K562 (cell line): ENCODE measurements around the gene ZSCAN21. TPM values are rescaled to one million over a fixed set of nuclear protein-coding genes. Genes with fewer than 3 reads are reported as not detected.
A peak's percentile ranks its signal among the peaks of the same experiment; 100 is the strongest.

ENCODE experiments used
- ATAC-seq: fragments of 200-7000 bp; cut with Tn5 transposase; 3 replicates; pipeline ENCODE4 v1.9.1; 2020; ENCODE audit warnings: moderate library complexity
- BruUV-seq: library from RNA; stranded (reverse); fragments of 400-500 nt; replicated peaks from 2 replicates; lab custom pipeline; 2021; lab: Mats Ljungman, UMichigan
- CTCF ChIA-PET: fragments of 300-600 bp; formaldehyde crosslinking; extraction: SDS; loops from one replicate; lab custom pipeline; 2021; ENCODE audit warnings: low intra/inter-chr PET ratio; lab: Yijun Ruan, JAX
- POLR2A ChIA-PET: fragments of 300-600, 350-650 bp; sonication (Branson Sonifier 250); formaldehyde crosslinking; extraction: SDS; loops from one replicate; lab custom pipeline; 2021; ENCODE audit warnings: antibody characterized with exemption, inconsistent platforms; lab: Yijun Ruan, JAX
- DNase-seq, 4 experiments: peaks; one replicate each; pipeline versions ENCODE4 v3.0.0 to v3.0.0-alpha.2; 2011 to 2018; ENCODE audit warnings: low spot score in 3 of 4, mixed read lengths in 3 of 4; ENCODE audit errors: extremely low read depth in 1 of 4
- FAIRE-seq: peaks from 2 replicates; lab custom pipeline; 2011; peaks lifted over from hg19 to GRCh38; lab: Jason Lieb, UNC
- H2AFZ ChIP-seq: 2 replicates; pipeline ENCODE4 v1.6.0; 2011; ENCODE audit warnings: low read depth, low read length, control low read depth, inconsistent platforms
- H3K27ac ChIP-seq: fragments of 200-600 bp; 3 replicates; pipeline ENCODE4 v1.8.0; 2011; ENCODE audit warnings: low read depth, mild to moderate bottlenecking, control low read depth, inconsistent platforms, low read length, moderate library complexity, mixed read lengths; ENCODE audit errors: extremely low read depth
- H3K27me3 ChIP-seq, 2 experiments: fragments of 300-600 bp in 1 of 2; 2 replicates in 1 of 2; 3 replicates in 1 of 2; pipeline versions ENCODE4 v1.6.0 to v1.8.0; 2011; ENCODE audit warnings: inconsistent platforms in 2 of 2, low read length in 2 of 2, mild to moderate bottlenecking in 1 of 2, mixed read lengths in 1 of 2, moderate library complexity in 1 of 2; ENCODE audit not compliant: control insufficient read depth in 2 of 2, insufficient read depth in 2 of 2
- H3K36me3 ChIP-seq: fragments of 300-600 bp; 3 replicates; pipeline ENCODE4 v1.8.0; 2011; ENCODE audit warnings: mild to moderate bottlenecking, low read length, inconsistent platforms; ENCODE audit not compliant: control insufficient read depth, insufficient read depth
- H3K4me1 ChIP-seq, 2 experiments: fragments of 200-600 bp in 1 of 2; replicated peaks in 1 of 2; 2 replicates in 1 of 2; 3 replicates in 1 of 2; pipeline versions ENCODE4 v1.5.1 to v1.8.0; 2011; ENCODE audit warnings: inconsistent platforms in 2 of 2, low read length in 2 of 2, mild to moderate bottlenecking in 1 of 2, mixed read lengths in 1 of 2, moderate library complexity in 1 of 2; ENCODE audit not compliant: control insufficient read depth in 2 of 2, insufficient read depth in 2 of 2
- H3K4me2 ChIP-seq: 2 replicates; pipeline ENCODE4 v1.6.1; 2011; ENCODE audit warnings: low read length, control low read depth, inconsistent platforms, mixed read lengths; ENCODE audit not compliant: insufficient read depth
- H3K4me3 ChIP-seq: fragments of 200-600 bp; sonication (generic), shearing (Covaris generic); 2 replicates; pipeline ENCODE4 v1.5.1; 2016; ENCODE audit warnings: control low read depth, inconsistent platforms
- H3K79me2 ChIP-seq: fragments of 200-600 bp; 3 replicates; pipeline ENCODE4 v1.8.0; 2011; ENCODE audit warnings: low read length, inconsistent platforms; ENCODE audit not compliant: control insufficient read depth, insufficient read depth
- H3K9ac ChIP-seq, 2 experiments: 2 replicates each; pipeline versions ENCODE4 v1.6.0 to v1.6.1; 2011; ENCODE audit warnings: low read depth in 2 of 2, low read length in 2 of 2, control low read depth in 1 of 2, inconsistent platforms in 1 of 2, mild to moderate bottlenecking in 1 of 2, mixed read lengths in 1 of 2; ENCODE audit not compliant: insufficient read depth in 1 of 2
- H3K9me1 ChIP-seq: one replicate; pipeline ENCODE4 v1.6.0; 2011; ENCODE audit warnings: inconsistent platforms, mild to moderate bottlenecking, low read length, moderate library complexity; ENCODE audit not compliant: control insufficient read depth, insufficient read depth
- H3K9me3 ChIP-seq: replicated peaks from 2 replicates; pipeline ENCODE4 v1.5.1; 2011; ENCODE audit warnings: low read depth, low read length, inconsistent platforms; ENCODE audit not compliant: control insufficient read depth, insufficient read depth
- H4K20me1 ChIP-seq: replicated peaks from 2 replicates; pipeline ENCODE4 v1.6.1; 2011; ENCODE audit warnings: low read length, inconsistent platforms, mixed read lengths; ENCODE audit not compliant: control insufficient read depth, insufficient read depth
- CBFA2T2 ChIP-seq: fragments of 450-650 bp; conservative IDR thresholded peaks from 2 replicates; pipeline ENCODE4 v1.6.1; 2017; ENCODE audit warnings: mild to moderate bottlenecking
- ETV1 ChIP-seq: fragments of 450-650 bp; conservative IDR thresholded peaks from 2 replicates; pipeline ENCODE4 v1.6.1; 2016; ENCODE audit warnings: missing genetic modification characterization, control low read depth, low read depth, missing compliant biosample characterization
- KLF13 ChIP-seq: fragments of 450-650 bp; IDR thresholded peaks from 2 replicates; pipeline ENCODE4 v1.6.1; 2016; ENCODE audit warnings: missing genetic modification characterization, low read depth, mild to moderate bottlenecking, missing compliant biosample characterization, moderate library complexity, borderline replicate concordance
- PCBP2 ChIP-seq: fragments of 200-400 bp; formaldehyde crosslinking; IDR thresholded peaks from 2 replicates; pipeline ENCODE4 v1.6.1; 2018; ENCODE audit warnings: low read length, low read depth, mild to moderate bottlenecking, moderate library complexity; ENCODE audit not compliant: poor library complexity, severe bottlenecking
- PYGO2 ChIP-seq: fragments of 450-650 bp; IDR thresholded peaks from 2 replicates; pipeline ENCODE4 v1.6.1; 2016; ENCODE audit warnings: mild to moderate bottlenecking, missing genetic modification characterization, moderate library complexity, missing compliant biosample characterization
- RBFOX2 ChIP-seq: fragments of 200-400 bp; formaldehyde crosslinking; IDR thresholded peaks from 2 replicates; pipeline ENCODE4 v1.6.1; 2017; ENCODE audit warnings: low read depth, mild to moderate bottlenecking, low read length, moderate library complexity
- SMARCB1 ChIP-seq: IDR thresholded peaks from 2 replicates; pipeline ENCODE4 v1.6.1; 2011; ENCODE audit warnings: improper control_type of control experiment, low read depth; ENCODE audit not compliant: insufficient read length
- SMC3 ChIP-seq: conservative IDR thresholded peaks from 2 replicates; pipeline ENCODE4 v1.6.1; 2011; ENCODE audit warnings: low read depth, low read length, improper control_type of control experiment; ENCODE audit not compliant: insufficient read depth
- U2AF1 ChIP-seq: fragments of 200-400 bp; formaldehyde crosslinking; optimal IDR thresholded peaks from 2 replicates; pipeline ENCODE3; 2017; ENCODE audit warnings: mild to moderate bottlenecking, low read depth, low read length, moderate library complexity
- ZC3H11A ChIP-seq: IDR thresholded peaks from 2 replicates; pipeline ENCODE4 v1.6.1; 2012; ENCODE audit warnings: low read depth, low read length, improper control_type of control experiment
- WGBS: fragments of 100-300 bp; shearing (Covaris generic); methylation state at CpG from one replicate; pipeline ENCODE4 v1.1.6; 2016; ENCODE audit warnings: low coverage, mixed read lengths; ENCODE audit not compliant: insufficient coverage; ENCODE audit errors: missing lambda C conversion rate; 5-methylcytosine and 5-hydroxymethylcytosine counted together
- in situ Hi-C: fragments of 300-500 bp; cut with MboI; formaldehyde crosslinking; loops from 4 replicates; pipeline ENCODE4 v1.15.0; 2018; ENCODE audit warnings: inconsistent platforms, mixed read lengths
- intact Hi-C: fragments of 100-400 bp; cut with micrococcal nuclease; formaldehyde crosslinking; loops from 2 replicates; pipeline ENCODE4 v1.14.2; 2022
- polyA plus RNA-seq, 8 experiments: library from polyadenylated mRNA; depleted of rRNA in 4 of 8; stranded (reverse) in 5 of 8; unstranded in 3 of 8; fragments of >200 nt; fragmentation: Nextera tagmentation in 2 of 8; fragmentation: Illumina TruSeq in 1 of 8; extraction: Ambion mirVana in 2 of 8; extraction: Trizol in 1 of 8; gene quantifications; 2 replicates each; pipeline versions ENCODE4 v1.2.1 to v1.2.3, GENCODE V29; 2011 to 2014; ENCODE audit warnings: inconsistent platforms in 1 of 8, missing spikeins in 1 of 8
- total RNA-seq, 7 experiments: library from RNA; depleted of rRNA in 6 of 7; stranded (reverse); fragments of >200 nt in 6 of 7; fragmentation: Illumina TruSeq in 2 of 7; extraction: Trizol in 2 of 7; gene quantifications; 2 replicates each; pipeline versions ENCODE4 v1.2.1 to v1.2.3, GENCODE V29; 2011 to 2021; ENCODE audit warnings: low replicate concordance in 1 of 7
- TF ChIP-seq, protein P1 (sequence below): fragments of 250-450 bp; sonication (Bioruptor Pico); IDR thresholded peaks from 2 replicates; pipeline ENCODE4 v1.4.0; 2020; ENCODE audit warnings: mild to moderate bottlenecking

Gene ZSCAN21
- total and polyA plus RNA-seq, 9 of the 15 experiments (the other 6 are each of a cell fraction or from before 2014, with no cell fraction given): 5.9 to 15.5 (median 13.2) TPM

DNA sequence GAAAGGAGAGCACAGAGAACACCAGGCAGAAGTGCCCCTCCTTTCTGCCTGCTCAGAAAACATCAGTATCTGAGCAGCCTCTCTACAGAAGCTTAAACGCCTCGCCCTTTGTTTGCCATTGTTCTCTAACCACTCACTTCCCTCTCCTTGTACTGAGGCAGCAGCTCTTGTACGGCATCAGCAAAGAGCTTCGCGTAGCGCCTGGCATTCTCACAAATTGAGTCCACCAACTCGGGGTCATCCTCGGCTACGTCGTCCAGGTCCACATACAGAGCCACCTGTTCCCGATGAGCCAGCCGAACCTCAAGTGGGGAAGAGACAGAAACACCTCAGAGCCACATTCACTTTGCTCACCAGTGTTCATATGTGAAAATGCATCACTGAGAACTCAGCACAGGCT lies 49.9 kb downstream of the ZSCAN21 start:
- Histone ChIP-seq H3K9me1 (peaks cover 3% of the 10 kb centered on the region), H3K4me3 (peak overlapping the region; percentile 98), H3K36me3 (peaks cover 73% of the 10 kb centered on the region), H3K27me3 (no peaks in the 10 kb centered on the region), H3K27ac (peak overlapping the region; percentile 100; the same call in 2 of the 3 replicates), H3K4me1 (peaks cover 9 to 41% of the 10 kb centered on the region in 2 experiments; a peak in 4 of 5 replicates), H3K79me2 (peaks cover 60% of the 10 kb centered on the region), H4K20me1 (peaks cover 38% of the 10 kb centered on the region), H3K9ac (peak overlapping the region; percentile 74 to 99), H3K4me2 (peak overlapping the region; percentile 92), H3K9me3 (no peaks in the 10 kb centered on the region), H2AFZ (no peak overlapping the region)
- 94% methylated on average over 12 of the region's 12 CpGs for WGBS
- intact Hi-C loops (no loop called here), in situ Hi-C loops (no loop called here)
- ChIA-PET CTCF (no interaction called here), POLR2A (interaction anchor here (0.6 to 4.6 kb wide), 5 partner anchors 9 to 86 kb away, joined by 4 to 115 read pairs (median 4); partner anchors contain the start of genes COPS6 and MBLAC1)
- FAIRE-seq (no peak), DNase-seq (no peak), ATAC-seq (no peak)
- TF ChIP-seq SMC3 (no peak), RBFOX2 (peak; percentile 59; the same call in 1 of the 2 replicates)
- no TSS peak for BruUV-seq

DNA sequence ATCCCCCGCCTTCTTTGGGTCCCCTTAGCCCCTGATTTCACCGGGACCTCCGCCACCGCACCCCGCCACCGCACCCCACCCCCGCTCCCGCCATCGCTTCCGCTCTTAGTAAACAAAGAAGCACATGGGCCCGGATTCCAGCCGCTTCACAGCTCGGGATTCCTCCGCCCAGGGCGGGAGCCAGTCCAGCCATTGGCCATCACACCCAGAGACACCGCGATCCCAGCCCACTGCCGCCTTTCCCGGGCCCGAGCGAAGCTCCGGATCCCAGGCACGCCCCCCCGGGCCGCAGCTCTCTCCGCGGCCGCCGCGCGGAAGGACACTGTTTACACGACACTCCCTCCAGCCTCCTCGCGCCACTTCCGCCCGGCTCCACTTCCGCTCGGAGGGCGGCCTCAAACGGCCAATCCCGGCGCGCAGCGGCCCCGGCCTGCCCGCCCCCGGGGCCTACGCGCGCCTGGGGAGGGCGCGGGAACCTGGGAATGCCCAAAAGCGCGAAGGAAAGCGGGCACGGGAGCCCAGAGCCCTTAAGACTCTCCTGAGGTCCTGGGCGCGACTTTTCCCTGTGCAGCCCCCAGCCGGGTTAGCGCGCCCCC lies 50.9 kb downstream of the ZSCAN21 start:
- peak overlapping the region; percentile 99 to 100 for H3K9ac ChIP-seq
- peaks cover 3% of the 10 kb centered on the region for H3K9me1 ChIP-seq
- peaks cover 34% of the 10 kb centered on the region for H4K20me1 ChIP-seq
- ATAC-seq (peak; percentile 91), DNase-seq (peak; percentile 88 to 98 (median 92)), FAIRE-seq (peak; percentile 62)
- H3K79me2 ChIP-seq: peaks cover 56% of the 10 kb centered on the region
- H3K36me3 ChIP-seq: peaks cover 68% of the 10 kb centered on the region
- H3K4me1 ChIP-seq: peaks cover 9 to 41% of the 10 kb centered on the region in 2 experiments; a peak in 4 of 5 replicates
- H3K4me3 ChIP-seq: peak overlapping the region; percentile 98
- H3K9me3 ChIP-seq: no peaks in the 10 kb centered on the region
- under 1% methylated on average over 61 of the region's 61 CpGs for WGBS
- POLR2A ChIA-PET: interaction anchor here (0.7 to 4.6 kb wide), 11 partner anchors 10 to 339 kb away, joined by 3 to 115 read pairs (median 5); partner anchors contain the start of genes COPS6, MBLAC1 and ZNF3
- peak overlapping the region; percentile 100 for H3K27ac ChIP-seq
- in situ Hi-C loops (no loop called here), intact Hi-C loops (loop anchor here (1.0 to 2.0 kb wide), 3 partner anchors 18 to 27 kb away; partner anchors contain the start of genes CNPY4 and TAF6)
- CTCF ChIA-PET: no interaction called here
- H3K27me3 ChIP-seq: no peaks in the 10 kb centered on the region
- BruUV-seq: no TSS peak
- H3K4me2 ChIP-seq: peak overlapping the region; percentile 92
- H2AFZ ChIP-seq: peak overlapping the region; percentile 91; the same call in 1 of the 2 replicates
- TF ChIP-seq KLF13 (tag) (peak; percentile 99), ZC3H11A (peak; percentile 68; the same call in 1 of the 2 replicates), CBFA2T2 (no peak), ETV1 (peak; percentile 95; the same call in 1 of the 2 replicates), SMARCB1 (no peak), PCBP2 (peak; percentile 88), U2AF1 (peak; percentile 26), PYGO2 (tag) (peak; percentile 36; the same call in 1 of the 2 replicates)
- TF ChIP-seq, protein P1, sequence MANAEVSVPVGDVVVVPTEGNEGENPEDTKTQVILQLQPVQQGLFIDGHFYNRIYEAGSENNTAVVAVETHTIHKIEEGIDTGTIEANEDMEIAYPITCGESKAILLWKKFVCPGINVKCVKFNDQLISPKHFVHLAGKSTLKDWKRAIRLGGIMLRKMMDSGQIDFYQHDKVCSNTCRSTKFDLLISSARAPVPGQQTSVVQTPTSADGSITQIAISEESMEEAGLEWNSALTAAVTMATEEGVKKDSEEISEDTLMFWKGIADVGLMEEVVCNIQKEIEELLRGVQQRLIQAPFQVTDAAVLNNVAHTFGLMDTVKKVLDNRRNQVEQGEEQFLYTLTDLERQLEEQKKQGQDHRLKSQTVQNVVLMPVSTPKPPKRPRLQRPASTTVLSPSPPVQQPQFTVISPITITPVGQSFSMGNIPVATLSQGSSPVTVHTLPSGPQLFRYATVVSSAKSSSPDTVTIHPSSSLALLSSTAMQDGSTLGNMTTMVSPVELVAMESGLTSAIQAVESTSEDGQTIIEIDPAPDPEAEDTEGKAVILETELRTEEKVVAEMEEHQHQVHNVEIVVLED (CRISPR knock-in tag): peak; percentile 71
